HCT116 (cell line): ENCODE measurements around the gene WDR82. TPM values are rescaled to one million over a fixed set of nuclear protein-coding genes. Genes with fewer than 3 reads are reported as not detected.

Experiments used
- ATAC-seq: fragments of 200-7000 bp; cut with Tn5 transposase; 2 replicates; pipeline ENCODE4 v1.9.1; 2020; ENCODE audit warnings: mild to moderate bottlenecking, moderate library complexity
- BruUV-seq: library from RNA; stranded (reverse); fragments of 400-500 nt; replicated peaks from 2 replicates; lab custom pipeline; 2021; lab: Mats Ljungman, UMichigan
- CTCF ChIA-PET: fragments of 300-600 bp; sonication (Branson Sonifier 250); formaldehyde crosslinking; loops from one replicate; lab custom pipeline; 2021; ENCODE audit warnings: antibody characterized with exemption; lab: Charles Lee
- POLR2A ChIA-PET: fragments of 300-600, 350-600 bp; sonication (Branson Sonifier 250); formaldehyde crosslinking; loops from one replicate; lab custom pipeline; 2021; ENCODE audit warnings: antibody characterized with exemption; lab: Charles Lee
- RAD21 ChIA-PET, 2 experiments: fragments of 300-600 bp; sonication (Branson Sonifier 250); formaldehyde crosslinking; loops; one replicate each; lab custom pipeline; 2023; ENCODE audit warnings: low total read pairs in 2 of 2; ENCODE audit not compliant: uncharacterized antibody in 2 of 2, unreplicated experiment in 2 of 2, low non-redundant PET in 1 of 2; lab: Charles Lee
- DNase-seq: peaks from one replicate; pipeline ENCODE4 v3.0.0-alpha.2; 2010; ENCODE audit warnings: low read depth, low spot score
- H2AFZ ChIP-seq: fragments of 200-600 bp; shearing (Covaris generic), sonication (generic); 2 replicates; pipeline ENCODE4 v1.6.1; 2017; ENCODE audit warnings: low read depth, mixed run types, mixed read lengths, antibody characterized with exemption, low read length; ENCODE audit not compliant: poor library complexity, severe bottlenecking
- H3K27ac ChIP-seq: 2 replicates; pipeline ENCODE4 v1.5.1; 2012; ENCODE audit warnings: low read depth, low read length
- H3K27me3 ChIP-seq: fragments of 200-600 bp; sonication (generic); 2 replicates; pipeline ENCODE4 v1.6.1; 2016; ENCODE audit warnings: mixed run types, low read length, mixed read lengths; ENCODE audit not compliant: insufficient read depth
- H3K36me3 ChIP-seq, 2 experiments: fragments of 200-500 bp in 1 of 2; fragments of 200-600 bp in 1 of 2; sonication (Bioruptor generic) in 1 of 2; sonication (generic) in 1 of 2; 2 replicates each; pipeline versions ENCODE4 v1.5.1 to v1.6.1; 2014 to 2016; ENCODE audit warnings: low read length in 2 of 2, inconsistent platforms in 1 of 2, mixed read lengths in 1 of 2, mixed run types in 1 of 2; ENCODE audit not compliant: insufficient read depth in 2 of 2, control insufficient read depth in 1 of 2
- H3K4me1 ChIP-seq, 2 experiments: fragments of 200-600 bp in 1 of 2; sonication (generic) in 1 of 2; 2 replicates each; pipeline versions ENCODE4 v1.5.1 to v1.6.1; 2012 to 2017; ENCODE audit warnings: low read length in 2 of 2, inconsistent platforms in 1 of 2, mild to moderate bottlenecking in 1 of 2, mixed read lengths in 1 of 2, mixed run types in 1 of 2, moderate library complexity in 1 of 2; ENCODE audit not compliant: insufficient read depth in 2 of 2, control insufficient read depth in 1 of 2
- H3K4me2 ChIP-seq: fragments of 200-600 bp; sonication (generic); 2 replicates; pipeline ENCODE4 v1.6.1; 2017; ENCODE audit warnings: mixed run types, low read length, mixed read lengths
- H3K4me3 ChIP-seq, 2 experiments: fragments of 200-600 bp in 1 of 2; sonication (generic) in 1 of 2; replicated peaks in 1 of 2; 2 replicates each; pipeline ENCODE4 v1.5.1; 2011 to 2016; ENCODE audit warnings: low read length in 2 of 2, control low read depth in 1 of 2, low read depth in 1 of 2, mild to moderate bottlenecking in 1 of 2, mixed read lengths in 1 of 2, mixed run types in 1 of 2
- H3K79me2 ChIP-seq: fragments of 200-600 bp; sonication (generic); 2 replicates; pipeline ENCODE4 v1.6.1; 2017; ENCODE audit warnings: mild to moderate bottlenecking, mixed run types, low read length, moderate library complexity, mixed read lengths; ENCODE audit not compliant: insufficient read depth
- H3K9ac ChIP-seq: fragments of 200-600 bp; sonication (generic); 2 replicates; pipeline ENCODE4 v1.6.1; 2016; ENCODE audit warnings: low read length, mixed read lengths
- H3K9me2 ChIP-seq: fragments of 200-600 bp; sonication (generic), shearing (Covaris generic); 2 replicates; pipeline ENCODE4 v1.6.1; 2017; ENCODE audit warnings: mixed run types, mild to moderate bottlenecking, moderate library complexity; ENCODE audit not compliant: insufficient read depth
- H3K9me3 ChIP-seq, 2 experiments: fragments of 200-500 bp in 1 of 2; fragments of 200-600 bp in 1 of 2; sonication (Bioruptor generic) in 1 of 2; sonication (generic) in 1 of 2; 2 replicates each; pipeline ENCODE4 v1.6.1; 2014 to 2017; ENCODE audit warnings: low read length in 2 of 2, mixed read lengths in 2 of 2, inconsistent platforms in 1 of 2, low read depth in 1 of 2, mild to moderate bottlenecking in 1 of 2, mixed run types in 1 of 2, moderate library complexity in 1 of 2; ENCODE audit not compliant: control insufficient read depth in 1 of 2, insufficient read depth in 1 of 2
- H4K20me1 ChIP-seq: fragments of 200-600 bp; sonication (generic), shearing (Covaris generic); 2 replicates; pipeline ENCODE4 v1.6.1; 2017; ENCODE audit warnings: mixed run types, mild to moderate bottlenecking, moderate library complexity; ENCODE audit not compliant: insufficient read depth
- EGR1 ChIP-seq: IDR thresholded peaks from 2 replicates; pipeline ENCODE4 v1.6.1; 2012; ENCODE audit warnings: low read depth
- EZH2 ChIP-seq: fragments of 200-600 bp; sonication (generic); IDR thresholded peaks from 2 replicates; pipeline ENCODE4 v1.6.1; 2017; ENCODE audit warnings: antibody characterized with exemption, mixed run types
- FOSL1 ChIP-seq: IDR thresholded peaks from 2 replicates; pipeline ENCODE4 v1.6.1; 2012; ENCODE audit warnings: low read depth
- JUND ChIP-seq: IDR thresholded peaks from 2 replicates; pipeline ENCODE4 v1.6.1; 2012
- YY1 ChIP-seq: IDR thresholded peaks from 2 replicates; pipeline ENCODE4 v1.6.1; 2011; ENCODE audit warnings: low read length, low read depth, moderate library complexity, mild to moderate bottlenecking; ENCODE audit not compliant: insufficient replicate concordance; ENCODE audit errors: extremely low read depth
- intact Hi-C: fragments of 100-400 bp; cut with micrococcal nuclease; formaldehyde crosslinking; loops from 2 replicates; pipeline ENCODE4 v1.10.0; 2022
- total RNA-seq: library from RNA; stranded (reverse); gene quantifications from one replicate; pipeline ENCODE4 v1.2.1, GENCODE V29; 2021; ENCODE audit not compliant: unreplicated experiment

Gene WDR82
- total RNA-seq, 1 experiment from 2014 or later, result 89.7 TPM

DNA sequence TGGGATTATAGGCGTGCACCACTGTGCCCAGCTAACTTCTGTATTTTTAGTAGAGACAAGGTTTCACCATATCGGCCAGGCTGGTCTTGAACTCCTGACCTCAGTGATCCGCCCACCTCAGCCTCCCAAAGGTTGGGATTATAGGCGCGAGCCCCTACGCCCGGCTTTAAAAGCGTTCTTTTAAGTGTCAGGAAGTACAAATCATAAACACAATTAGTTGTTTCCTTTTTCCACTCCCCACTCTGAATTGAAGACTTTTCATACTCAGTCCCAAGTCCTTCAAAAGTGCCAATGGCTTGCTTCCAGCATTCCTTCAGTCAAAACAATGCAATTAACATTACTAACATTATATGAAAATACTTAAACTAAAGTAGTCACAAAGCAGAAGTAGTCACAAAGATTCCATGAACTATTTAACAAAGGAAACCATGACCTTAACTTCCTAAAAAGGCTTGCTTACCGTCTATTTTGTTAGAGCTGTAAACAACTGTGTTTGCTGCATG lies 8.1 kb downstream of the WDR82 start:
- H3K4me1 ChIP-seq, result peaks cover 0 to 5% of the 10 kb centered on the region in 2 experiments; a peak in 2 of 4 replicates
- ChIA-PET POLR2A (no interaction called here), RAD21 (no interaction called here), CTCF (no interaction called here)
- peaks cover 29% of the 10 kb centered on the region; the same call in 1 of the 2 replicates for H4K20me1 ChIP-seq
- peaks cover 98% of the 10 kb centered on the region for H3K79me2 ChIP-seq
- no peak overlapping the region for H3K9ac ChIP-seq
- BruUV-seq, result no TSS peak
- intact Hi-C loops, result no loop called here
- H3K27ac ChIP-seq, result no peak overlapping the region
- peaks cover 46 to 68% of the 10 kb centered on the region in 2 experiments for H3K36me3 ChIP-seq
- no peaks in the 10 kb centered on the region for H3K27me3 ChIP-seq
- ATAC-seq (no peak), DNase-seq (no peak)
- H2AFZ ChIP-seq, result no peak overlapping the region
- TF ChIP-seq EGR1 (no peak), EZH2 (no peak)
- H3K4me3 ChIP-seq, result no peak overlapping the region
- no peaks in the 10 kb centered on the region for H3K9me2 ChIP-seq
- H3K9me3 ChIP-seq, result no peaks in the 10 kb centered on the region
- no peak overlapping the region for H3K4me2 ChIP-seq

DNA sequence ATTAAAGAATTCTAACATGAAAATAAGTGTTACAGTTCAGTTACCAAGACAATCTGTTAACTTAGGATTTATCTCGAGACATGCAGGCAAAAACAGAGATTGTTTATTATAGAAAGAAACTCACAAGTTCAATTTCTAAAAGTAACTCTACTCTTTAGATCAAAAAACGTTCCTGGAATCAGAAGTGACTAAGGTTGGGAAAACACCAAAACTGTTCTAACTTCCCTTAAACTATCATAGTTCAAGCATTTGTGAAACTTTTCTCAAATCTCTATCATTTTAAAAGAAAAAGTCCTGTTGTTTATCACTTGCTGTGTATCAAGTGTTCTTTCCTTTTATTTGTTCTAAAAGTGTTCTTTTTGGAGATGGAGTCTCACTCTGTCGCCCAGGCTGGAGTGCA lies 8.7 kb downstream of the WDR82 start:
- ATAC-seq (no peak), DNase-seq (no peak)
- H4K20me1 ChIP-seq, result peaks cover 26% of the 10 kb centered on the region; the same call in 1 of the 2 replicates
- RAD21 ChIA-PET, result no interaction called here
- peaks cover 49 to 66% of the 10 kb centered on the region in 2 experiments for H3K36me3 ChIP-seq
- H3K79me2 ChIP-seq, result peaks cover 97% of the 10 kb centered on the region
- H3K4me1 ChIP-seq, result peaks cover 0 to 5% of the 10 kb centered on the region in 2 experiments; a peak in 2 of 4 replicates
- CTCF ChIA-PET, result no interaction called here
- no peak overlapping the region for H3K4me3 ChIP-seq
- H3K9me3 ChIP-seq, result no peaks in the 10 kb centered on the region
- POLR2A ChIA-PET, result no interaction called here
- BruUV-seq, result no TSS peak
- TF ChIP-seq FOSL1, result no peak
- TF ChIP-seq YY1, result no peak
- no peak for TF ChIP-seq EGR1
- no peak for TF ChIP-seq JUND
- TF ChIP-seq, all 23 proteins: peak for 0
- no peak overlapping the region for H3K27ac ChIP-seq
- H3K9me2 ChIP-seq, result no peaks in the 10 kb centered on the region
- H3K27me3 ChIP-seq, result no peaks in the 10 kb centered on the region
- H2AFZ ChIP-seq, result no peak overlapping the region
- no peak overlapping the region for H3K9ac ChIP-seq
- intact Hi-C loops, result no loop called here
- H3K4me2 ChIP-seq, result no peak overlapping the region
